Measurements from ENCODE around the gene CH25H. TPM values are rescaled to one million over a fixed set of nuclear protein-coding genes. Genes with fewer than 3 reads are reported as not detected.
"Not testable (repeated sequence)": the region's sequence is repeated elsewhere in the genome, so short reads cannot be mapped to it uniquely, and the experiment has no call there.

Gene CH25H, protein sequence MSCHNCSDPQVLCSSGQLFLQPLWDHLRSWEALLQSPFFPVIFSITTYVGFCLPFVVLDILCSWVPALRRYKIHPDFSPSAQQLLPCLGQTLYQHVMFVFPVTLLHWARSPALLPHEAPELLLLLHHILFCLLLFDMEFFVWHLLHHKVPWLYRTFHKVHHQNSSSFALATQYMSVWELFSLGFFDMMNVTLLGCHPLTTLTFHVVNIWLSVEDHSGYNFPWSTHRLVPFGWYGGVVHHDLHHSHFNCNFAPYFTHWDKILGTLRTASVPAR
- total RNA-seq (2022) (not detected in 2 replicates), Bru-seq, nascent RNA (not detected), BruChase-seq, experiment 1, labeled RNA remaining after a 6-hour chase (percentile 19 among the genes with signal in this experiment), BruChase-seq, experiment 2, labeled RNA remaining after a 2-hour chase (percentile 19 among the genes with signal in this experiment)
- long read RNA-seq: 0 reads

DNA sequence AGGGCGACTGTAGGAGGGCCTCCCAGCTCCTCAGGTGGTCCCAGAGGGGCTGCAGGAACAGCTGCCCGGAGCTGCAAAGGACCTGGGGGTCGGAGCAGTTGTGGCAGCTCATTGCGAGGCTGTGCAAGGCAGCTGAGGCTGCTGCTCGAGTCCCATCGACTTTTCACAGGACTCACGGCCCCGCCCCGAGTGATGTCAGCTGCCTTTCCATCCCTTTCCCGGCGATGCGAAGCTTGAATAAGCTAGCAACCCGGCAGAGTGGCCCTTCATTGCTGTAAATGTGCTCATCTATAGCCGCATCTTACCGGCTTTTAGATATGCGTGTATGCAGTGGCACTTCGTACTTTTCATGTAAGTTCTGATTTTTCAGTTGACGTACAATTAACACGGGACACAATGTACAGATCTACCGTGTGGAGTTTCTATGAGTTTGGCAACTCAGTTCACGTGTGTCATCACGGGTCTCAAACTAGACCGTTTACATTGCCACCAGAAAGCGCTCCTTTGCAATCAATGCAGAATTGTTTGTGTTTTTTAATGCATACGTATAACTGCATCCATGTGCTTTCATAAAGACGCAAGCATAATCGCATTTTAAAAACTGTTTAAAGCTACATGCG lies at the start of gene CH25H:
CH25H (minus strand) TSS at position 137 of the 620 bp plus-strand sequence; CDS start at position 112, 25 bp downstream.
- ChIA-PET CTCF (interaction anchor here (0.6 to 4.4 kb wide), 12 partner anchors 8 to 485 kb away, joined by 3 to 31 read pairs (median 4); partner anchors contain the start of gene LIPA), POLR2A (interaction anchor here (0.9 to 1.2 kb wide), 7 partner anchors 35 to 217 kb away, joined by 3 to 7 read pairs (median 3); no protein-coding TSS in a partner anchor)
- BruUV-seq (replicated peaks): no TSS peak
- H3K4me1 Mint-ChIP-seq (ENCODE audit: insufficient read depth, unreplicated experiment): peaks cover 6% of the 10 kb centered on the region
- peak; percentile 69 for DNase-seq (ENCODE audit: unreplicated experiment)
- no peak within 1 kb of the TSS for H3K27ac Mint-ChIP-seq (ENCODE audit: low read depth, unreplicated experiment)
- no peaks in the 10 kb centered on the region for H3K36me3 Mint-ChIP-seq (ENCODE audit: insufficient read depth, unreplicated experiment)
- TF ChIP-seq, protein P1, sequence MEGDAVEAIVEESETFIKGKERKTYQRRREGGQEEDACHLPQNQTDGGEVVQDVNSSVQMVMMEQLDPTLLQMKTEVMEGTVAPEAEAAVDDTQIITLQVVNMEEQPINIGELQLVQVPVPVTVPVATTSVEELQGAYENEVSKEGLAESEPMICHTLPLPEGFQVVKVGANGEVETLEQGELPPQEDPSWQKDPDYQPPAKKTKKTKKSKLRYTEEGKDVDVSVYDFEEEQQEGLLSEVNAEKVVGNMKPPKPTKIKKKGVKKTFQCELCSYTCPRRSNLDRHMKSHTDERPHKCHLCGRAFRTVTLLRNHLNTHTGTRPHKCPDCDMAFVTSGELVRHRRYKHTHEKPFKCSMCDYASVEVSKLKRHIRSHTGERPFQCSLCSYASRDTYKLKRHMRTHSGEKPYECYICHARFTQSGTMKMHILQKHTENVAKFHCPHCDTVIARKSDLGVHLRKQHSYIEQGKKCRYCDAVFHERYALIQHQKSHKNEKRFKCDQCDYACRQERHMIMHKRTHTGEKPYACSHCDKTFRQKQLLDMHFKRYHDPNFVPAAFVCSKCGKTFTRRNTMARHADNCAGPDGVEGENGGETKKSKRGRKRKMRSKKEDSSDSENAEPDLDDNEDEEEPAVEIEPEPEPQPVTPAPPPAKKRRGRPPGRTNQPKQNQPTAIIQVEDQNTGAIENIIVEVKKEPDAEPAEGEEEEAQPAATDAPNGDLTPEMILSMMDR (IDR thresholded peaks at IDR 0.05; ENCODE audit: unreplicated experiment): no peak
- peak within 1 kb of the TSS; percentile 62 for H3K4me3 Mint-ChIP-seq (ENCODE audit: unreplicated experiment)
- H3K9me3 Mint-ChIP-seq (ENCODE audit: unreplicated experiment): no peaks in the 10 kb centered on the region
- intact Hi-C loops (cut with micrococcal nuclease): no loop called here
- no peaks in the 10 kb centered on the region for H3K27me3 Mint-ChIP-seq (ENCODE audit: insufficient read depth, unreplicated experiment)

DNA sequence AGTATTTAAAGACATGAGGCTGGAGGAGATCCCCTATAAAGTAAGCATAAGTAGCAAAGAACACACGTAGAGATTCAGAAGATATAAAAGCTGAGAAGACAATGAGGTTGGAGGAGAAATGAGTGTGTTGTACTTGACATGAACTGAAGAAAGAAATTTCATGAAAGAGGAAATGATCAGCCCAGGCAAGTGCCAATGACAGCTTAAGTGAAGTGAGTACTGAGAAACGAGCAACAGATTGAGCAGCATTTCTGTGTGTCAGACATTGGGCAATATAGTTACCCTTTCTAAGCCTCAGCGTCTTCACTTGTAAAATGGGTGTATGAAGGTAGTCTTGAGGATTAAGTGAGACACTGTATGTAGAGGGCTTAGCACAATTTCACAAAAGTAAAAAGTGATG lies 49.2 kb upstream of the CH25H start:
- CTCF ChIA-PET: interaction anchor here (0.7 to 1.1 kb wide), 2 partner anchors 112 to 113 kb away, joined by 3 to 4 read pairs; no protein-coding TSS in a partner anchor
- no peak overlapping the region for H3K4me3 Mint-ChIP-seq (ENCODE audit: unreplicated experiment)
- TF ChIP-seq, protein P1 (IDR thresholded peaks at IDR 0.05; ENCODE audit: unreplicated experiment): no peak
- intact Hi-C loops (cut with micrococcal nuclease): no loop called here
- H3K27ac Mint-ChIP-seq (ENCODE audit: low read depth, unreplicated experiment): no peak overlapping the region
- no peaks in the 10 kb centered on the region for H3K27me3 Mint-ChIP-seq (ENCODE audit: insufficient read depth, unreplicated experiment)
- DNase-seq (ENCODE audit: unreplicated experiment): no peak
- H3K36me3 Mint-ChIP-seq (ENCODE audit: insufficient read depth, unreplicated experiment): no peaks in the 10 kb centered on the region
- H3K9me3 Mint-ChIP-seq (ENCODE audit: unreplicated experiment): no peaks in the 10 kb centered on the region
- POLR2A ChIA-PET: interaction anchor here (0.5 to 1.5 kb wide), 3 partner anchors 45 to 158 kb away, joined by 3 to 5 read pairs (median 3); partner anchors contain the start of gene IFIT5
- no TSS peak for BruUV-seq (replicated peaks)
- peaks cover 6% of the 10 kb centered on the region for H3K4me1 Mint-ChIP-seq (ENCODE audit: insufficient read depth, unreplicated experiment)

DNA sequence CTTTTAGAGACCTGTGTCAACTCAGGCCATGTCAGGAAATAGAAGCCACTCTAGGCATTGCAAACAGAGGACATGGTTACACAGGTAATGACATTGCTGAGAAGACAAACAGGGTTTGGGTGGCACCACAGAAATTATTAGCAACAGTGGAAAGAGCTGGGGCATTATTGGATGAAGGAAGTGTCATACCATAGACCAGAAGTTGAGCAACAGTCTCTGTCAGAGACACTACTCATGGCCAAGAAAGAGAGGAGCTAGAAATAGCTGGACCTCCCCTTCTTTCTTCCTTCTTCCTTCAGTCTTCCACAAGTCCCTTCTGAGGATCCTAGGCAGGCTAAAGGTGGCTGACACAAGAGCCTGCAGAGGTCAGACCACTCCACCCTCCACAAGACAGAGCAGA lies 48.7 kb upstream of the CH25H start:
- H3K27ac Mint-ChIP-seq (ENCODE audit: low read depth, unreplicated experiment): no peak overlapping the region
- intact Hi-C loops (cut with micrococcal nuclease): no loop called here
- TF ChIP-seq, protein P1 (IDR thresholded peaks at IDR 0.05; ENCODE audit: unreplicated experiment): no peak

DNA sequence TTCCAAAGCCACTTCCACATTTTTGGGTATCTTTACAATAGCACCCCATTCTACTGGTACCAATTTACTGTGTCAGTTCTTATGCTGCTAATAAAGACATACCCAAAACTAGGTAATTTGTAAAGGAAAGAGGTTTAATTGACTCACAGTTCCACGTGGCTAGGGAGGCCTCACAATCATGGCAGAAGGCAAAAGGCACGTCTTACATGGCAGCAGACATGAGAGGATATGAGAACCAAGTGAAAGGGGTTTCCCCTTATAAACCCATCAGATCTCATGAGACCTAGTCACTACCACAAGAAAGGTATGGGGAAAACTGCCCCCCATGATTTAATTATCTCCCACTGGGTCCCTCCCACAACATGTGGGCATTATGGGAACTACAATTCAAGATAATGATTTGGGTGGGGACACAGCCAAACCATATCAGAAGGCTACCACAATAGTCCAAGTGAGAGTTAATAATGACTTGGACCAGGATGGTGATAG lies 48.0 kb upstream of the CH25H start:
- peaks cover 10% of the 10 kb centered on the region for H3K4me1 Mint-ChIP-seq (ENCODE audit: insufficient read depth, unreplicated experiment)
- H3K27ac Mint-ChIP-seq (ENCODE audit: low read depth, unreplicated experiment); DNase-seq (ENCODE audit: unreplicated experiment); CTCF ChIA-PET; H3K4me3 Mint-ChIP-seq (ENCODE audit: unreplicated experiment); H3K27me3 Mint-ChIP-seq (ENCODE audit: insufficient read depth, unreplicated experiment); H3K9me3 Mint-ChIP-seq (ENCODE audit: unreplicated experiment); H3K36me3 Mint-ChIP-seq (ENCODE audit: insufficient read depth, unreplicated experiment); intact Hi-C loops (cut with micrococcal nuclease); BruUV-seq (replicated peaks): not testable (repeated sequence)
- POLR2A ChIA-PET: interaction anchor here (1.5 kb wide), 1 partner anchor 159 kb away, joined by 5 read pairs; the partner anchor contains the start of gene IFIT5

More for the DNA sequence above, 48.7 kb upstream of the CH25H start:
- H3K36me3 Mint-ChIP-seq (ENCODE audit: insufficient read depth, unreplicated experiment): no peaks in the 10 kb centered on the region
- no peak overlapping the region for H3K4me3 Mint-ChIP-seq (ENCODE audit: unreplicated experiment)
- BruUV-seq (replicated peaks): no TSS peak
- no peak for DNase-seq (ENCODE audit: unreplicated experiment)
- POLR2A ChIA-PET: interaction anchor here (0.5 to 1.5 kb wide), 3 partner anchors 45 to 158 kb away, joined by 3 to 5 read pairs (median 3); partner anchors contain the start of gene IFIT5
- CTCF ChIA-PET: interaction anchor here (0.7 to 1.1 kb wide), 2 partner anchors 112 to 113 kb away, joined by 3 to 4 read pairs; no protein-coding TSS in a partner anchor
- H3K27me3 Mint-ChIP-seq (ENCODE audit: insufficient read depth, unreplicated experiment): no peaks in the 10 kb centered on the region
- H3K4me1 Mint-ChIP-seq (ENCODE audit: insufficient read depth, unreplicated experiment): peaks cover 10% of the 10 kb centered on the region
- H3K9me3 Mint-ChIP-seq (ENCODE audit: unreplicated experiment): no peaks in the 10 kb centered on the region
